ENCODE data around the gene RSBN1L. TPM values are rescaled to one million over a fixed set of nuclear protein-coding genes. Genes with fewer than 3 reads are reported as not detected.
A peak's percentile ranks its signal among the peaks of the same experiment; 100 is the strongest.
"Not testable (repeated sequence)": the region's sequence is repeated elsewhere in the genome, so short reads cannot be mapped to it uniquely, and the experiment has no call there.

Gene RSBN1L
- total and polyA plus RNA-seq, 8 donors = 5.0 to 14.3 (median 8.9) TPM

- peak overlapping the region in 2 of 4 donors; percentile 99 for H3K27ac ChIP-seq
- ATAC-seq (no peak), DNase-seq (no peak), FAIRE-seq (no peak)
- intact Hi-C loops (cut with DNase I) = no loop called here
- H3K9me3 ChIP-seq = no peaks in the 10 kb centered on the region
- H3K36me3 ChIP-seq = no peaks in the 10 kb centered on the region
- no peaks in the 10 kb centered on the region for H3K27me3 ChIP-seq
- WGBS, 2 donors = 19 to 26% methylated on average over 2 of the region's 2 CpGs
- no peak for TF ChIP-seq CTCF (IDR thresholded peaks at IDR 0.05)
- H3K4me3 ChIP-seq = peak overlapping the region in 2 of 4 donors; percentile 96 to 98
- H3K4me1 ChIP-seq = peaks cover 4 to 43% (median 12%) of the 10 kb centered on the region in 3 donors
These were observed 2.8 kb downstream of the RSBN1L start for GRCh38 chr7:77699056-77699455.

GRCh38 chr7:77702513-77702912 lies 6.3 kb downstream of the RSBN1L start:
- peaks cover 0 to 4% (median 0%) of the 10 kb centered on the region in 3 donors for H3K36me3 ChIP-seq
- FAIRE-seq (no peak), DNase-seq (no peak), ATAC-seq (no peak)
- H3K9me3 ChIP-seq = no peaks in the 10 kb centered on the region
- WGBS, 2 donors = 51 to 56% methylated on average over 2 of the region's 2 CpGs
- no peaks in the 10 kb centered on the region for H3K27me3 ChIP-seq
- H3K4me3 ChIP-seq = no peak overlapping the region
- intact Hi-C loops (cut with DNase I) = no loop called here
- no peak for TF ChIP-seq CTCF (IDR thresholded peaks at IDR 0.05)
- H3K4me1 ChIP-seq = peaks cover 3 to 36% (median 19%) of the 10 kb centered on the region in 3 donors
- no peak overlapping the region for H3K27ac ChIP-seq

GRCh38 chr7:77702968-77703472 lies 6.8 kb downstream of the RSBN1L start:
- intact Hi-C loops (cut with DNase I) = no loop called here
- no peak for FAIRE-seq
- no peak for TF ChIP-seq CTCF (IDR thresholded peaks at IDR 0.05)
- Histone ChIP-seq H3K36me3 (peaks cover 0 to 4% (median 0%) of the 10 kb centered on the region in 3 donors), H3K4me3 (no peak overlapping the region), H3K9me3 (no peaks in the 10 kb centered on the region), H3K27ac (no peak overlapping the region), H3K27me3 (no peaks in the 10 kb centered on the region), H3K4me1 (peaks cover 3 to 36% (median 20%) of the 10 kb centered on the region in 3 donors)
- DNase-seq = no peak
- ATAC-seq = no peak
- WGBS, 2 donors = 77 to 88% methylated on average over 3 of the region's 3 CpGs

- H3K36me3 ChIP-seq; H3K9me3 ChIP-seq; ATAC-seq; H3K27ac ChIP-seq; H3K27me3 ChIP-seq; H3K4me3 ChIP-seq; DNase-seq; intact Hi-C loops (cut with DNase I); FAIRE-seq: not testable (repeated sequence)
- H3K4me1 ChIP-seq = peaks cover 3 to 29% (median 13%) of the 10 kb centered on the region in 3 donors
- WGBS, 2 donors = 82 to 86% methylated on average over 9 of the region's 9 CpGs
These were observed 7.4 kb downstream of the RSBN1L start for GRCh38 chr7:77703669-77704068.

GRCh38 chr7:77707504-77707992 lies 11.3 kb downstream of the RSBN1L start:
- WGBS, 2 donors = 84 to 91% methylated on average over 1 of the region's 1 CpG
- H3K36me3 ChIP-seq = peaks cover 0 to 4% (median 0%) of the 10 kb centered on the region in 3 donors
- no peak for TF ChIP-seq CTCF (IDR thresholded peaks at IDR 0.05)
- no peak overlapping the region for H3K4me3 ChIP-seq
- FAIRE-seq (no peak), ATAC-seq (no peak), DNase-seq (no peak)
- H3K27ac ChIP-seq = no peak overlapping the region
- H3K4me1 ChIP-seq = peaks cover 0 to 9% (median 7%) of the 10 kb centered on the region in 3 donors
- no peaks in the 10 kb centered on the region for H3K27me3 ChIP-seq
- intact Hi-C loops (cut with DNase I) = no loop called here
- H3K9me3 ChIP-seq = no peaks in the 10 kb centered on the region
